ENCODE data around the gene SRSF10.
"Not testable (repeated sequence)": the region's sequence is repeated elsewhere in the genome, so short reads cannot be mapped to it uniquely, and the experiment has no call there.

Gene SRSF10

DNA sequence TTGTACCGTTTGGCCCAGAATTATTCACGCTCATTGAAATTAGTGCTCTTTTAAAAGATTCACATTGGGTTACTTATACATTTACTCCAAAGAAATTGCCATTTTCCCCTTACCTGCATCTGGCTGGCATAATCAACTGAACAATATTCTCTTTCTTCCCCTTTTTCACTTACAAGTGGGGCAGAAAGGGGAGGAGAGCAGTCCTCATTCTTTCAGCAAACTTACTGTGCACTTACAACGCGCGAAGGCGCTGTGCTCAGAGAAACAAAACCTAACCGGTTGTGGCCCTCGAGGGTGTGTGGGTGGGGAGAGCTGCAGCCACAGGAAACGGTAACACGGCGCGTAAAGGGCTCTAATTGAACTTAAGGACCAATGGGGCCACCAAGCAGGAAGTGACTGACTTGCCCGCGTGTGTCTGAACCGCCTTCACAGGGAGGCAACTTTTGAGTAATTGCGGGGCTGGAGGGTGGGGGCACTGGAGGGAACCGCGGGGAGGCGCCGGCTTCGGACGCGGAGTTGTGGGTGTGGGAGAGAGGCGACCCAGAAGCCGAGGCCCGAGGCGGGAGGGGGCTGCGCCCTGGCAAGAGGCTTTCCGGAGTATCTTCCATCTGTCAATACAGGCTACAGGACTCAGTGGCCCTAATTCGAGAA, 21.2 kb downstream of the SRSF10 start:
- peak; percentile 87 for DNase-seq (ENCODE audit: low read depth)

DNA sequence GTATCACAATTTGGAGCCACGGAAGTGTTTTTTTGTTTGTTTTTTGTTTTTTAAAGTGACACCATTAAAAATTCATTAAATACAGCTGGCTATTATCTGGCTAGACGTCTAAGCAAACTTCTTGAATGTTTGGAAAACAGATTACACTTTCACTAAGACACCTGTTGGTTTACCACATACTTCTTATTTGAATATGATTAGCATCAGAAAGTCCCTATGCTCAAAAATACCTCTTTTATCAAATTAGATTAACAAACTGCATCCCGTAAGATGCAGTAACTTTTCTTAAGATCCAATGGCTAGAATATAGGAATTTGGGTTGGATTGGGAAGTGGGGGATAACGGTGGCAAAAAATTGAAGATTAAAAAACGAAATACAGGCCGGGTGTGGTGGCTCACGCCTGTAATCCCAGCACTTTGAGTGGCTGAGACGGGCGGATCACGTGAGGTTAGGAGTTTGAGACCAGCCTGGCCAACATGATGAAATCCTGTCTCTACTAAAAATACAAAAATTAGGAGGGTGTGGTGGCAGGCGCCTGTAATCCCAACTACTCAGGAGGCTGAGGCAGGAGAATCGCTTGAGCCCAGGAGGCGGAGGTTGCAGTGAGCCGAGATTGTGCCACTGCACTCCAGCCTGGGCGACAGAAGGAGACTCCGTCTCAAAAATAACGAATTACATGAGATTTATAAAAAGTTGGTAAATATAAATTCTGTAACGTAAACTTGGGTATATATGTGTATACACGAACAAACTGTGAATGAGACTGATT, 21.9 kb downstream of the SRSF10 start:
- not testable (repeated sequence) for DNase-seq (ENCODE audit: low read depth)

DNA sequence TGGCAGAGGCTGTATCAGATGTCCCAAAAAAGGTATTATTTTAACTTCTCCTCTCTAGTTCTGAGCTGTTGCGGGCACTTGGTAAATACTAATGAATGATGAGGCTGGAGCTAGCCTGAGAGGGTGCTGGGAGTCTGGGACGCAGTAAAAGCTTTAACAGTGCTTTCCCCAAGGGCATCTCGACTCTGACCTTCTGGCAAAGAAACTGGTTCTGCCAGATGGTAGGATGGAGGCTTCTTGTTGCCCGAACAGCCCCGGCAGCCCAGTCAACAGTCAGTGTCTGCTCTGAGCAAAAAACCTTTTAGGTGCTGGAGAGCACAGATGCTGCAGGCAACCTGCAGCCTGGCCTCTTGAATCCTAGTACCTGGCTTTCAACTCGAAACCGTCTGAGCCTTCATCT, 23.0 kb downstream of the SRSF10 start:
- DNase-seq (ENCODE audit: low read depth) = no peak

DNA sequence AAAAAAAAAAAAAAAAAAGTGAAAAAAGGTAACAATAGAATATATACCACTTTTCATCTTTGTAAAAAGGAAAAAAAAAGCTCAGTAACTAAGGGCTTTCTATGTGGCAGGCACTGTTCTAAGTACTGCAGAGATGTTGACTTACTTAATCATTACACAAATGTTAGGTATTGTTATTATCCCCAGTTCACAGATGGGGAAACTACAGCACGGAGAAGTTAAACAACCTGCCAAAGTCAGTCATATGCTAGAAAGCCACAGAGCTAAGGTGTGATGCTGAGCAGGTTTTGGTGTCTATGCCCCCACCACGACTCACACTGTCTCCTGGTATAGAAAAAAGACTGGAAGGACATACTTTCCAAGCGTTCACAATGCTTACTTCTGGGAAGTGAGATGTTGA, 27.1 kb downstream of the SRSF10 start:
- DNase-seq (ENCODE audit: low read depth) = no peak

DNA sequence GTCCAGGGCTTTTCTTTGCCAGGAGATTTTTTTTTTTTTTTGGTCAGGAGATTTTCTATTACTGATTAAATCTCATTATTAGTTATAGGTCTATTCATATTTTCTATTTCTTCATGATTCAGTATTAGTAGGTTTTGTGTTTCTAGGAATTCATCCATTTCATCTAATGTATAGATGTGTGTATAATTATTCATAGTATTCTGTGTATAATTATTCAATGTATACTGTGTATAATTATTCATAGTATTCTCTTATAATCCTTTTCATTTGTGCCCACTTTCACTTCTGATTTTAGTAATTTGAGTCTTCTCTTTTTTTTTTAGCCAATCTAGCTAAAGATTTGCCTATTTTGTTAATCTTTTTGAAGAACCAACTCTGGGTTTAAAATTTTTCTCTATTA, 32.8 kb downstream of the SRSF10 start:
- no peak for DNase-seq (ENCODE audit: low read depth)

DNA sequence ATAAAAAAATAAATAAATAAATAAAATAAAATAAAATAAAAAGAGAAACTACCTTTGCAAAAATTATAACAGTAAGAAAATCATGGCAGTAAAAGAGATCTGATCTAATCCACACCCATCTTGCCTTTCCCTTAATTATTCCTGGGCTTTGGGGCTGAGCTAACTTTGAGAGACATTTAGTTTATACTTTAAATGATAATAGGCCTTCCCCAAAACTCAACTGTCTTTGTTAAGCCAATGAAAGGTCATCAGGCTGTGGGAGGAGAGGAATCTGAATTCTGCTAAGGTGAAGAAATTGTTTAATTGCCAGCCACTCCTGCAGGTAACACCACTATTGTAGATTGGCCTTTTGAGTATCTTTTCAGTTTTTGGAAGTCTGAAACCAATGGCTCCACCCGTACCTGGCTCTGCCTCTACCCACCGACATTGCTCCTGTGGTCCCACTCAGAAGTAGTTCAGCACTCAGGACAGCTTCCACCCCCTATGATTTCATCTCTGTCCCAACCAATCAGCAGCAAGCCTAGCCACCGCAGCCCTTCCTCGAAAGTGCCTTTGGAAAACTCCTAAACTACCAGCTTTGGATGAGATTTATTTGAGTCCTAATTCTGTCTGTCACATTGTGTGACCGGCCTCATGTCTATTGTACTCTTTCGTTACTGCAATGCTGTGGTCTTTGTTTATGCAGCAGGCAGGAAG, 43.5 kb downstream of the SRSF10 start:
- no peak for DNase-seq (ENCODE audit: low read depth)

DNA sequence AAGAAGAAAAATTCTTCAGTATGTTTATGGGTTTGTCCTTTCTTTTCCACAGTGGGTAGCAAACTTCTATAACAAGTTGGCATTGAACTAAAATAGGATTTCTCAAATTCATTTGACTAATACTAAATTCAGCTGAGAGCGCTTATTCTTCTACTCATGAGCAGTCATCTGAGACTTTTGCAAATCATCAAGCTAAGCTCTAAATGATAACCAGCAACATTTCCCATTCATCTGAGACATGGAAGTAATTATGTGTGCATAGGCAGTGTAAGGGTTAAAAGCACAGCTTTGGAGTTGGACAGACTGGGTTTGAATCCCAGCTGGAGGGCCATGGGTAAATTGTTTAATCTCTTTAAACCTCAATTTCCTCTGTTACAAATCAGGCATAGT, 48.6 kb downstream of the SRSF10 start:
- DNase-seq (ENCODE audit: low read depth) = no peak

DNA sequence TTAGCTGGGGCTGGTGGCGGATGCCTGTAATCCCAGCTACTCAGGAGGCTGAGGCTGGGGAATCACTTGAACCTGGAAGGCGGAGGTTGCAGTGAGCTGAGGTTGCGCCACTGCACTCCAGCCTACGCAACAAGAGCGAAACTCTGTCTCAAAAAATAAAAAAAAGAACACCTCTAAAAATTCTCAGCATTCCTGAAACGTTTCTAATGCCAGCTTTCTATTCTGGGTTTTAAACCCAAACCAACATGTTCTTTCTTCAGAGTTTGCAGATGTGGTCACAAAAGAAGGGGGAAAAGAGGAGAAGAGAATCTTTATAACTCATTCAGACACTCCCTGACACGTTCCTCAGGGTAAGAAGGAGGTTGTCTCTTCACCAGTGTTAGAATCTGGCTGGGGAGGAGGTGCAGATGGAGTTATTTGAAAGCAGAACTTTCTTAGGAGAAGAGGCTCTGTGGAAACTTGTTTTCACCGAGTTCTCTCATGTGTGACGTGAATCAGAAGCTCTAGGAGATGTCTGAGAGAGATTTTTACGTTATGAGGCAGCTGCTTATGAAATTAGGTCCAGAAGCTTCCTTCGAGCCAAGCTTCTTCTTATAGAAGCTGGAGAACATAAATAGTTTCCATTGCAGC, 49.2 kb downstream of the SRSF10 start:
- no peak for DNase-seq (ENCODE audit: low read depth)

DNA sequence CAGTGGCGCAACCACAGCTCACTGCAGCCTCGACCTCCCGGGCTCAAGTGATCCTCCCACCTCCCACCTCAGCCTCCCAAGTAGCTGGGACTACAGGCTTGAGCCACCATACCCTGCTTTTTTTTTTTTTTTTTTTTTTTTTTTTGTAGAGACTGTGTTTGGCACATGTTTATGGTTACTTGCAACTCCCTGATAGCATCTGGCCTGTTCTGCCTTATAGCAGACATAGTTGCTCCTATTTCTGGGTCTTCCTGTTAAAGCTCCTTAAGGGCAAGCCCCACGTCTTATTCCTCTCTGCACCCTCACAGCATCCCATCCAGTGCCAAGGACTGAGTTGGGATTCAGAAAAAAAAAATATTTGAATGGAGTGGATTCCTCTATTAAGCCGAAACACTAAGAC, 49.9 kb downstream of the SRSF10 start:
- no peak for DNase-seq (ENCODE audit: low read depth)

DNA sequence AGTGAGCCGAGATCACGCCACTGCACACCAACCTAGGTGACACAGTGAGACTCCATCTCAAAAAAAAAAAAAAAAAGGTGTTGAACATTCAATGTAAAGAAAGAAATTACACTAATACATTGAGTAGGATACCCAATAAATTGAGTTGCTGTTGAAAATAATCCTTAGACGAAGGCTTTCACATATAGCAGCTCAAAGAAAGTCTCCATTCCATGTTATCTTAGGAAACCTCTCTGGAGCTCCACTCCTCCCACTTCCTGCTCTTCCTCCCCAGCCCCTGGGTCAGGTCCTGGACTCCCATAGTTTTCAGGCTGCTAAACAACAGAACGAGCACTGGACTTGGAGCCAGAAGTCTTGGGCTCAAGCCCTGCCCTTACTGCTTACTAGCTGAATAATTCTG, 51.3 kb downstream of the SRSF10 start:
- no peak for DNase-seq (ENCODE audit: low read depth)

DNA sequence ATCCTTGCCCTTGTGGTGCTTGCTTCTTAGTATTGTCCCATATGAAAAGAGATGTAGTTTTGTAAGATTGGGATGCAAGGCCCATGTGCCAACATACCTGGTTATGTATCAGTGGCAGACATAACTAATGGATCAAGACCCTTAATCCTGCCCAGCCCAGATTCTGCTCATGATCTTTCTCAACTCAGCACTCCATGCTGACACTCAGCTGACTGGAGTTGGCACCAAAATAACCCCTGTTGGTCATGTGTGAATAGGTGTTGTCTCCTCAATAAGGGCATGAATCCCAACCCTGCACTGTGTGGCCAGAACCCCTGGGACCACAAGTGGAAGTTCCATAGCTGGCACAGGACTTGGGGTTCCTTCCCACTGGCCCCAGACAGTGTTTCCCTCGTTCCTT, 53.0 kb downstream of the SRSF10 start:
- DNase-seq (ENCODE audit: low read depth) = no peak

DNA sequence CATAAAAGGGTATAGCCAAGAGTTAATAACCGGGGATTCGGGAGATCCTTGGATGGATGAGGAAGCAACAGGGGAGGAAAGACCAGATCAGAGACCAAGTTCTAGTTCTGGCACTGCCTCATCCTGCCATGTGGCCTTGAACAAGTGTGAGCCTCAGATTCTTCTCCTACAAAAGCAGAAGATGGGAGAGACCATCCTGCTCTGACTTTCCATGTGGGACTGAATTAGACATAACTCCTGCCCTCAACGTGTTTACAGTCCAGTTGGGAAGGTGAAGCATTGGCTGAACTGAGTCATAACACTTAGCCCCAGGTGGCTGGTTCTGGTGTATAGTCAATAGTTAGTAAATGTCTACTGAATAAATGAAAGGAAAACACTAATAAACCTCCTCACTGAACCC, 54.8 kb downstream of the SRSF10 start:
- DNase-seq (ENCODE audit: low read depth) = no peak

DNA sequence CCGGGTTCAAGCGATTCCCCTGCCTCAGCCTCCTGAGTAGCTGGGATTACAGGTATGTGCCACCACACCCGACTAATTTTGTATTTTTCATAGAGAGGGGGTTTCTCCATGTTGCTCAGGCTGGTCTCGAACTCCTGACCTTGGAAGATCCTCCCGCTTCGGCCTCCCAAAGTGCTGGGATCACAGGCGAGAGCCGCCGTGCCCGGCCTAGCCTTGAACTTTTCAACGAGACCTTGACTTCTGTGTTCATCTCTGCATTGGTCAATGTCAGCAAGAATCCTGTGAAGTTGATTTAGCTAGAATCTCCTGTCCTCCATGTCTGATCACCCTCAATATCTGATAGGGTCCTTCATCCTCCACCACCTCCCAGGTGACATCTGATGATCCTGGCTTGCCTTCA, 55.5 kb downstream of the SRSF10 start:
- no peak for DNase-seq (ENCODE audit: low read depth)

DNA sequence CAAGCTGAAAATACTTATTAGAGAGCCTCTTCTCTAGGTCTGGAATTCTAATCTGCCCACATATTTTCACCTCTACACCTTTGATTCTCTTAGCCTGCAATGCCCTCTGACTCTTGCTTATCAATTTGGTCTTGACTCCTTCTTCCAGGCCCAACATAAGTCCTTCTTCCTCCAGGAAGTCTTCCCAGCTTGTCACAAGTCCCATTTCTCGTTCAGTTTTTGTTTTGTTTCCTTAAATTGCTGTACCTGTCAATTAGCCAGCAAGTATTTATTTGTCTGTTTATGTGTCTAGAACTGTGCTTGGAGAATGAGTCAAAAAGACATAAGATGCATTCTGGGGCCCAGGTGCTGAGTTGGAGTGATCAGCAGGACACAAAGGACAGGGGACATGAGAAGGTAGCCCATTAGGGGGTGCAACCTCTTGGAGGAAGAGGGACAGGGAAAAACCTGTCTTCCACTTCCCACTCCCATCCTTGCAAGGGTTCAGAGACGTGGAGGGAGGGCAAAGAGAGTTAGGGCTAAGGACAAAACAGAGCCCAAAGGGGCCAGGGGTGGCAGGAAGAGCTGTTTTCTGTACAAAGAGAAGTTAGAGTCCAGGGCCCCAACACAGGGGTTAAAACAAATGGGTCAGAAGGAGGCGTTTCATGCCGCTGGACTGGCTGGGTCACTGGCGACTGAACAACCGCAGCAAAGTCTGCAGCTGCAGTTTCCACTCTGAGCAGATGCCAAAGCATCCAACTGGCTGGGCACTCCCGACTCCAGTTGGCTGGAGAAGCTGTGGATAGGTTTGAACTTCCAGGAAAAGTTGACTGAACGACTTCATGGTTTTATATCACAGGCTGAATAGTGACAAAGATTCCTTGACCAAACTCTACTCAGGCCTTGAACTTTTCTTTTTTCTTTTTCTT, 56.3 kb downstream of the SRSF10 start:
- no peak for DNase-seq (ENCODE audit: low read depth)

DNA sequence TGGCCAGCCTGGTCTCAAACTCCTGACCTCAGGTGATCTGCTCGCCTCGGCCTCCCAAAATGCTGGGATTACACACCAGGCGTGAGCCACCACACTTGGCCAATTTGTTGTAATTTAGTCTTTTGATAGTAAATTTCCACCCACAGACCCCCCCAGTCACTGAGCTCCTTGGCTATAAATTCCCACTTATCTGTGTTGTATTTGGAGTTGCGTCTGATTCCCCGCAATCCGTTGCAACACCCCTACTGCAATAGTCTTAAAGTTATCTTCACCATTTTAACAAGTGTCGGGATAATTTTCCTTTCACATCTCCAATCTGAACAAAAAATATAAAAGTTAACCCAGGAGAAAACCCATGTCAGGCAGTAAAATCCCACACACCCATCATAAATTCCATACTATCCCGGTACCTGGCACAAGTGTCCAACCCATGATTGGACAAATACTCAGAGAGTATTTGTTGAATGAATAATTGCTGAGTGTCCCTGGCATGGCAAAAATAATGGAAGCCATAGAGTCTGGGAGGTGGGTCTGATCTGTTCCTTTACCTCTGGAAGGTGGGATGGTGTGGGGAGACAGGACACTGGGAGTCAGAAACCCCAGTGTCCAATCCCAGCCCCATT, 57.7 kb downstream of the SRSF10 start:
- DNase-seq (ENCODE audit: low read depth) = no peak

DNA sequence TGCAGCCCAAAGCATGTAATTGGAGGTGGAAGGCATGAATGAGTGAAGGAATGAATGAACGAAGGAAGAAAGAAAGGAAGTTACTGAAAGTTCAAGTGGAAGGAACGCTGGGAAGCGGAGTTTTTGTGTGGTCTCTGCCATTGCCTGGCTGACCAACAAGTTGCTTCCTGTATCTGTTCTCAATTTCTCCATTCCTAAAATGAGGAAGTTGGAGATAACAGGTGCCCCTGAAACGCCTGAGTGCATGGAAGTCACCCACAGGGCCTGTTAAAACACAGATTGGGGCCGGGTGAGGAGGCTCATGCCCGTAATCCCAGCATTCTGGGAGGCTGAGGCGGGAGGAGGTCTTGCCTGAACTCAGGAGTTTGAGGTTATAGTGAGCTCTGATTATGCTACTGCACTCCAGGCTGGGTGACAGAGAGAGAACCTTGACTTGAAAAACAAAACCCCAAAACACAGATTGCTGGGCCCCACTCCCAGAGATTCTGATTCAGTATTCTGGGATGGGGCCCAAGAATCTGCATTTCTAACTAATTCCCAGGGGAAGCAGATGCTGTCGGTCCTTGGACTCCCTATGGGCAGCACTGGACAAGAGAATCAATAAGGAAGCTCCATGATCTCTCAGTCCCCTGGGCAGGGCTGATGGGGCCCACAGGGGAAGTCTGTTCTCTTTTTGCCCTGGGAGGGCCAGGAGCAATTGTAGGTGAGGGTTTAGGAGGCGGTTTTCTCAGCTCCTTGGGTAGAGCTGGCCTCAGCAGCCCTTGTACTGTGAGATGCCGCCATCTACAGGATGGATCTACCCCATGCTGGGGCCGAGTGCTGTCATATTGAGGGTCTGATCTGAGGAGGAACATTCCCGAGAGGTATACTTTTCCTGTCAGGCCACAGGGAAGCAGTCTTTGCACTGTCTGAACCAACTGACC, 63.7 kb downstream of the SRSF10 start:
- DNase-seq (ENCODE audit: low read depth) = no peak

DNA sequence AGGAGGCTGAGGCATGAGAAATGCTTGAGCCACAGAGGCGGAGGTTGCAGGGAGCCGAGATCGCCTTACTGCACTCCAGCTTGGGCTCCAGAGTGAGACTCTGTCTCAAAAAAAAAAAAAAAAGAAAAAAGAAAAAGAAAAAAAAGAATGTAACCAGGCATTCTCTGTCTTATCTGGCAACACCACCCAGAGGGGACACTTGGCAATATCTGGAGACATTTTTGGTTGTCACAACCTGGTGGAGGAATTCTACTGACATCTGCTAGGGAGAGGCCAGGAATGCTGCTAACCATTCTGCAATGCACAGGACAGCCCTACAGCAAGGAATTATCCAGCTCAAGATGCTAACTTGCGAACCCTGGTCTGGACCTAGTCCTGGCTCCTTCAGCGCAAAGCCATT, 64.7 kb downstream of the SRSF10 start:
- DNase-seq (ENCODE audit: low read depth) = no peak

DNA sequence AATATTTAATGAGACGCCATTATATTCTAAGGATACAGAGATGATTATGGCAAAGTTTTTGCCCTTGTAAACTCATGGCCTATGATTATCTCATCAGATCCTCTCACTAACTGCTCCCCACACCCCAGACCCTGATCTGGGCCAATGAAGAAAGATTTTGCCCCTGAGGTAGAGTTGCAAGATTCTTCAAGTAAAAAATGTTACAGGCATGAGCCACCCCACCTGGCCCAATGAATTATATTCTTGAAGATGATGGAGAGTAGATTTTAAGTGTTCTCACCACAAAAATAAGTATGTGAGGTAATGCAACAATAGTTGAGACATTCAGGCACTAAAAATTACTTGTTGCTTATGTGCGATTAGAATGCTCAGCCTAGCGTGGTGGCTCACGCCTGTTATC, 65.2 kb downstream of the SRSF10 start:
- no peak for DNase-seq (ENCODE audit: low read depth)
